ENCODE results near the gene CA4. TPM values are rescaled to one million over a fixed set of nuclear protein-coding genes. Genes with fewer than 3 reads are reported as not detected.

The CA4 gene
- total and polyA plus RNA-seq, 9 of the 15 experiments (the other 6 are each of a cell fraction or from before 2014, with no cell fraction given), result 0.13 TPM; not detected in 7

DNA sequence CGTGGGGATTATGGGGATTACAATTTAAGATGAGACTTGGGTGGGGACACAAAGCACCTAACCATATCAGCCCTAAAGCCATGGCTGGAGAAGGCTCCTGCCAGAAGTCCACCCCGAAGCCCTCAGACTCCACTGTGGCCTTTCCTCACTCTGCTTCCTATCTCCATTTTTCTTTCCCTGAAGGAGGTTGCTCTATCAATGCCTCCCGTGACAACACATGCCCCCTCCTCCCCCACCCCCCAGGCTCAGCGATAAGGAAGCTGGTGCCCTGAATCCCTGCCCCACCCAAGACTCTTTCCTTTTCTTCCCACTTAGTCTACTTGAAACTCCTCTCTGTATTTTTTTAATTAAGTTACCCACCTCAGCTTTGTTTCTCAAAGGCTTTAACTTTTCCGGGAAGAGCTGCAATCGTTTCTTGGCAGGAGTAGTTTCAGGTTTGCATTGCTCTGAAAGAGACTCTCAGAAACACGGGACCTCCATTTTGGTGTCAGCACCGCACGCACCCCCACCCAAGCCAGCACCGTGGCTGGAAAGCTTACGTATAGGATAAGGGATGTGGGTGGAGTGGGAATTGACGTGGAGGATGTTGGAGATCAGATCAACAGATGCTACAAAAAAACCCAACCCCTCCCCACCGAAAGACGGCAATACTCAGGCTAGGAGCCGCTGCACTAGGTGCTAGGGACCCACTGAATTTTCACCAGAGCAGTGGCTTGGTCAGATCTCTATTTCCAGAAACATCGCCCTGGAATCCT, 15.2 kb upstream of the CA4 start:
- peak overlapping the region; percentile 46 for H3K4me3 ChIP-seq
- H3K36me3 ChIP-seq (ENCODE audit: control insufficient read depth, insufficient read depth, low read length), result peaks cover 6% of the 10 kb centered on the region; the same call in 2 of the 3 replicates
- peak overlapping the region; percentile 64 to 98 for H3K9ac ChIP-seq (ENCODE audit: insufficient read depth in 1 of 2, low read depth in 2 of 2, low read length in 2 of 2)
- POLR2A ChIA-PET, result interaction anchor here (0.5 to 1.0 kb wide), 4 partner anchors 11 to 915 kb away, joined by 3 to 5 read pairs (median 4); partner anchors contain the start of gene USP32
- H4K20me1 ChIP-seq (replicated peaks; ENCODE audit: control insufficient read depth, insufficient read depth, low read length), result peaks cover 2% of the 10 kb centered on the region; the same call in 1 of the 2 replicates
- WGBS (ENCODE audit: insufficient coverage, low coverage, missing lambda C conversion rate), result under 1% methylated on average over 15 of the region's 16 CpGs
- peak overlapping the region; percentile 91 for H3K4me2 ChIP-seq (ENCODE audit: insufficient read depth, low read length)
- H3K4me1 ChIP-seq (replicated peaks in 1 of 2; ENCODE audit: control insufficient read depth in 2 of 2, insufficient read depth in 2 of 2, low read length in 2 of 2), result peaks cover 7 to 18% of the 10 kb centered on the region in 2 experiments; a peak in 3 of 5 replicates
- H3K27me3 ChIP-seq (ENCODE audit: control insufficient read depth in 2 of 2, insufficient read depth in 2 of 2, low read length in 2 of 2), result peaks cover 0 to 14% of the 10 kb centered on the region in 2 experiments; a peak in 3 of 5 replicates
- FAIRE-seq, result peak; percentile 77
- peak overlapping the region; percentile 12 for H3K27ac ChIP-seq (ENCODE audit: extremely low read depth, low read depth, low read length)
- in situ Hi-C loops (cut with MboI) (loop anchor here (5.0 kb wide), 1 partner anchor 112 kb away; no protein-coding TSS in a partner anchor), intact Hi-C loops (cut with micrococcal nuclease) (no loop called here)
- H3K9me1 ChIP-seq (ENCODE audit: control insufficient read depth, insufficient read depth, low read length), result no peaks in the 10 kb centered on the region
- BruUV-seq (replicated peaks), result no TSS peak
- peak; percentile 63 to 70 (median 69) for DNase-seq (ENCODE audit: extremely low read depth in 1 of 4, low spot score in 3 of 4)
- H3K79me2 ChIP-seq (ENCODE audit: control insufficient read depth, insufficient read depth, low read length), result no peaks in the 10 kb centered on the region; the same call in 2 of the 3 replicates
- H2AFZ ChIP-seq (ENCODE audit: low read depth, low read length), result peak overlapping the region; percentile 91
- peak; percentile 61 for ATAC-seq
- CTCF ChIA-PET (ENCODE audit: low intra/inter-chr PET ratio), result no interaction called here
- H3K9me3 ChIP-seq (replicated peaks; ENCODE audit: control insufficient read depth, insufficient read depth, low read depth, low read length), result no peaks in the 10 kb centered on the region
- TF ChIP-seq, protein P1, sequence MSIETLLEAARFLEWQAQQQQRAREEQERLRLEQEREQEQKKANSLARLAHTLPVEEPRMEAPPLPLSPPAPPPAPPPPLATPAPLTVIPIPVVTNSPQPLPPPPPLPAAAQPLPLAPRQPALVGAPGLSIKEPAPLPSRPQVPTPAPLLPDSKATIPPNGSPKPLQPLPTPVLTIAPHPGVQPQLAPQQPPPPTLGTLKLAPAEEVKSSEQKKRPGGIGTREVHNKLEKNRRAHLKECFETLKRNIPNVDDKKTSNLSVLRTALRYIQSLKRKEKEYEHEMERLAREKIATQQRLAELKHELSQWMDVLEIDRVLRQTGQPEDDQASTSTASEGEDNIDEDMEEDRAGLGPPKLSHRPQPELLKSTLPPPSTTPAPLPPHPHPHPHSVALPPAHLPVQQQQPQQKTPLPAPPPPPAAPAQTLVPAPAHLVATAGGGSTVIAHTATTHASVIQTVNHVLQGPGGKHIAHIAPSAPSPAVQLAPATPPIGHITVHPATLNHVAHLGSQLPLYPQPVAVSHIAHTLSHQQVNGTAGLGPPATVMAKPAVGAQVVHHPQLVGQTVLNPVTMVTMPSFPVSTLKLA (conservative IDR thresholded peaks at IDR 0.05), result peak in 1 of 2 experiments; percentile 24; a peak in 1 of 4 replicates
- TF ChIP-seq, protein P2, sequence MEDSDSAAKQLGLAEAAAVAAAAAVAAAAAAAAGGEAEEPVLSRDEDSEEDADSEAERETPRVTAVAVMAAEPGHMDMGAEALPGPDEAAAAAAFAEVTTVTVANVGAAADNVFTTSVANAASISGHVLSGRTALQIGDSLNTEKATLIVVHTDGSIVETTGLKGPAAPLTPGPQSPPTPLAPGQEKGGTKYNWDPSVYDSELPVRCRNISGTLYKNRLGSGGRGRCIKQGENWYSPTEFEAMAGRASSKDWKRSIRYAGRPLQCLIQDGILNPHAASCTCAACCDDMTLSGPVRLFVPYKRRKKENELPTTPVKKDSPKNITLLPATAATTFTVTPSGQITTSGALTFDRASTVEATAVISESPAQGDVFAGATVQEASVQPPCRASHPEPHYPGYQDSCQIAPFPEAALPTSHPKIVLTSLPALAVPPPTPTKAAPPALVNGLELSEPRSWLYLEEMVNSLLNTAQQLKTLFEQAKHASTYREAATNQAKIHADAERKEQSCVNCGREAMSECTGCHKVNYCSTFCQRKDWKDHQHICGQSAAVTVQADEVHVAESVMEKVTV (CRISPR knock-in tag; IDR thresholded peaks at IDR 0.05), result 0 out of 2 replicates have a peak, but pooled peaks have one; percentile 10
- TF ChIP-seq SAP30 (IDR thresholded peaks at IDR 0.05; ENCODE audit: borderline replicate concordance, insufficient read depth, low read depth, low read length, poor library complexity, severe bottlenecking) (peak; percentile 3), CREM (IDR thresholded peaks at IDR 0.05; ENCODE audit: low read depth) (peak; percentile 49; the same call in 1 of the 2 replicates), EGR1 (conservative IDR thresholded peaks at IDR 0.05) (0 out of 2 replicates have a peak, but pooled peaks have one; percentile 32), EWSR1 (IDR thresholded peaks at IDR 0.05; ENCODE audit: borderline replicate concordance, low read depth, partially characterized antibody) (peak; percentile 81), ARID1B (IDR thresholded peaks at IDR 0.05) (0 out of 2 replicates have a peak, but pooled peaks have one; percentile 25), SMARCA5 (IDR thresholded peaks at IDR 0.05) (no peak), CBFA2T3 (IDR thresholded peaks at IDR 0.05) (peak; percentile 21; the same call in 1 of the 2 replicates), YY1 (IDR thresholded peaks at IDR 0.05; ENCODE audit: borderline replicate concordance in 1 of 3, control insufficient read depth in 1 of 3, extremely low read depth in 1 of 3, insufficient read depth in 3 of 3, insufficient read length in 1 of 3, insufficient replicate concordance in 2 of 3, low read depth in 1 of 3, low read length in 2 of 3) (peak in 1 of 3 experiments; percentile 32), ZKSCAN8 (CRISPR knock-in tag; IDR thresholded peaks at IDR 0.05) (0 out of 2 replicates have a peak, but pooled peaks have one; percentile 31)
- TF ChIP-seq, protein P3, sequence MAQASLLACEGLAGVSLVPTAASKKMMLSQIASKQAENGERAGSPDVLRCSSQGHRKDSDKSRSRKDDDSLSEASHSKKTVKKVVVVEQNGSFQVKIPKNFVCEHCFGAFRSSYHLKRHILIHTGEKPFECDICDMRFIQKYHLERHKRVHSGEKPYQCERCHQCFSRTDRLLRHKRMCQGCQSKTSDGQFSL (CRISPR knock-in tag; IDR thresholded peaks at IDR 0.05), result peak; percentile 71; the same call in 1 of the 2 replicates
- TF ChIP-seq, protein P3 (tag; IDR thresholded peaks at IDR 0.05), result no peak
- TF ChIP-seq, protein P4, sequence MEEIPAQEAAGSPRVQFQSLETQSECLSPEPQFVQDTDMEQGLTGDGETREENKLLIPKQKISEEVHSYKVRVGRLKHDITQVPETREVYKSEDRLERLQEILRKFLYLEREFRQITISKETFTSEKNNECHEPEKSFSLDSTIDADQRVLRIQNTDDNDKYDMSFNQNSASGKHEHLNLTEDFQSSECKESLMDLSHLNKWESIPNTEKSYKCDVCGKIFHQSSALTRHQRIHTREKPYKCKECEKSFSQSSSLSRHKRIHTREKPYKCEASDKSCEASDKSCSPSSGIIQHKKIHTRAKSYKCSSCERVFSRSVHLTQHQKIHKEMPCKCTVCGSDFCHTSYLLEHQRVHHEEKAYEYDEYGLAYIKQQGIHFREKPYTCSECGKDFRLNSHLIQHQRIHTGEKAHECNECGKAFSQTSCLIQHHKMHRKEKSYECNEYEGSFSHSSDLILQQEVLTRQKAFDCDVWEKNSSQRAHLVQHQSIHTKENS (CRISPR knock-in tag; IDR thresholded peaks at IDR 0.05), result no peak
